ENCODE measurements around the gene PC. TPM values are rescaled to one million over a fixed set of nuclear protein-coding genes. Genes with fewer than 3 reads are reported as not detected.

Gene PC
- total and polyA plus RNA-seq, 2 donors (not counting 3 experiments of a cell fraction or from before 2014, with no cell fraction given) = 5.5 to 17.5 TPM

- CTCF ChIA-PET = interaction anchor here (1.1 kb wide), 1 partner anchor 19 kb away, joined by 4 read pairs; no protein-coding TSS in a partner anchor
- intact Hi-C loops (cut with micrococcal nuclease) = no loop called here
- FAIRE-seq = no peak
Measured at GRCh38 chr11:67002297-67002913, 44.2 kb upstream of the PC start.

More at GRCh38 chr11:67002297-67002913, 44.2 kb upstream of the PC start:
- Histone ChIP-seq H3K27me3 (ENCODE audit: control insufficient read depth in 2 of 2, insufficient read depth in 2 of 2, low read length in 2 of 2) (no peaks in the 10 kb centered on the region), H3K9ac (replicated peaks; ENCODE audit: extremely low read depth, insufficient read depth, low read length) (no peak overlapping the region), H3K9me1 (replicated peaks; ENCODE audit: control insufficient read depth, extremely low read depth, insufficient read depth, low read length) (no peaks in the 10 kb centered on the region), H3K36me3 (ENCODE audit: control insufficient read depth in 2 of 2, extremely low read depth in 1 of 2, insufficient read depth in 2 of 2, low read length in 2 of 2) (no peaks in the 10 kb centered on the region), H3K79me2 (ENCODE audit: control insufficient read depth, insufficient read depth, low read length) (no peaks in the 10 kb centered on the region), H3K9me3 (replicated peaks; ENCODE audit: control insufficient read depth, insufficient read depth, low read length) (no peaks in the 10 kb centered on the region), H3K27ac (ENCODE audit: insufficient read depth, low read depth, low read length) (no peak overlapping the region), H2AFZ (ENCODE audit: low read depth, low read length) (no peak overlapping the region), H4K20me1 (replicated peaks; ENCODE audit: control insufficient read depth, extremely low read depth, insufficient read depth, low read length) (no peaks in the 10 kb centered on the region), H3K4me3 (replicated peaks in 1 of 3; ENCODE audit: insufficient read depth in 1 of 3, low read depth in 1 of 3, low read length in 3 of 3) (no peak overlapping the region), H3K4me1 (ENCODE audit: control insufficient read depth, extremely low read depth, insufficient read depth, low read length) (no peaks in the 10 kb centered on the region), H3K4me2 (ENCODE audit: insufficient read depth, low read length) (no peak overlapping the region)
- DNase-seq (ENCODE audit: low read depth, low spot score) = no peak
- dilution Hi-C loops (cut with MboI; ENCODE audit: extremely low pct_ligation_motif_present, low sequenced_read_pairs) = no loop called here
- BruUV-seq (replicated peaks) = no TSS peak
- TF ChIP-seq JUN (IDR thresholded peaks at IDR 0.05; ENCODE audit: borderline replicate concordance, insufficient read depth, insufficient read length, low read depth) (no peak), POLR2AphosphoS5 (IDR thresholded peaks at IDR 0.05; ENCODE audit: insufficient read depth, low read depth, low read length) (no peak), GATA2 (IDR thresholded peaks at IDR 0.05; ENCODE audit: insufficient read depth, insufficient read length, low read depth, low read length) (no peak), EZH2 (IDR thresholded peaks at IDR 0.05; ENCODE audit: borderline replicate concordance, low read depth, low read length, severe bottlenecking) (no peak), MYC (IDR thresholded peaks at IDR 0.05; ENCODE audit: low read depth, low read length) (no peak), POLR2A (IDR thresholded peaks at IDR 0.05; ENCODE audit: low read depth, low read length) (no peak), MAX (IDR thresholded peaks at IDR 0.05; ENCODE audit: insufficient read depth, insufficient read length) (no peak), FOS (IDR thresholded peaks at IDR 0.05; ENCODE audit: borderline replicate concordance, insufficient read depth, low read length) (no peak)
- TF ChIP-seq, protein P1, sequence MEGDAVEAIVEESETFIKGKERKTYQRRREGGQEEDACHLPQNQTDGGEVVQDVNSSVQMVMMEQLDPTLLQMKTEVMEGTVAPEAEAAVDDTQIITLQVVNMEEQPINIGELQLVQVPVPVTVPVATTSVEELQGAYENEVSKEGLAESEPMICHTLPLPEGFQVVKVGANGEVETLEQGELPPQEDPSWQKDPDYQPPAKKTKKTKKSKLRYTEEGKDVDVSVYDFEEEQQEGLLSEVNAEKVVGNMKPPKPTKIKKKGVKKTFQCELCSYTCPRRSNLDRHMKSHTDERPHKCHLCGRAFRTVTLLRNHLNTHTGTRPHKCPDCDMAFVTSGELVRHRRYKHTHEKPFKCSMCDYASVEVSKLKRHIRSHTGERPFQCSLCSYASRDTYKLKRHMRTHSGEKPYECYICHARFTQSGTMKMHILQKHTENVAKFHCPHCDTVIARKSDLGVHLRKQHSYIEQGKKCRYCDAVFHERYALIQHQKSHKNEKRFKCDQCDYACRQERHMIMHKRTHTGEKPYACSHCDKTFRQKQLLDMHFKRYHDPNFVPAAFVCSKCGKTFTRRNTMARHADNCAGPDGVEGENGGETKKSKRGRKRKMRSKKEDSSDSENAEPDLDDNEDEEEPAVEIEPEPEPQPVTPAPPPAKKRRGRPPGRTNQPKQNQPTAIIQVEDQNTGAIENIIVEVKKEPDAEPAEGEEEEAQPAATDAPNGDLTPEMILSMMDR (IDR thresholded peaks at IDR 0.05; ENCODE audit: extremely low read depth in 1 of 2, insufficient read depth in 1 of 2, low read depth in 1 of 2, low read length in 2 of 2) = no peak
- POLR2A ChIA-PET = no interaction called here

Data from endothelial cell of umbilical vein (primary cell).